Vagina (tissue), 2 donors: ENCODE data around the gene AKAP1. TPM values are rescaled to one million over a fixed set of nuclear protein-coding genes. Genes with fewer than 3 reads are reported as not detected.

Source experiments
- DNase-seq, 2 donors: peaks; one replicate each; pipeline ENCODE4 v3.0.0-alpha.2; 2017; ENCODE audit errors: extremely low spot score in 2 of 2
- H3K27ac ChIP-seq: fragments of 200-600 bp; sonication (generic); one replicate; pipeline ENCODE4 v1.5.1; 2019
- H3K27me3 ChIP-seq: fragments of 200-600 bp; sonication (generic); one replicate; pipeline ENCODE4 v1.5.1; 2019
- H3K36me3 ChIP-seq, 2 donors: fragments of 200-600 bp; sonication (generic); one replicate each; pipeline ENCODE4 v1.5.1; 2017 to 2019
- H3K4me1 ChIP-seq: fragments of 200-600 bp; sonication (generic); one replicate; pipeline ENCODE4 v1.5.1; 2019
- H3K4me3 ChIP-seq, 2 donors: fragments of 200-600 bp; sonication (generic); 1 replicate in 1 of 2; 2 replicates in 1 of 2; pipeline ENCODE4 v1.5.1; 2016 to 2019
- H3K9me3 ChIP-seq: fragments of 200-600 bp; sonication (generic); one replicate; pipeline ENCODE4 v1.5.1; 2019
- CTCF ChIP-seq, 3 experiments: fragments of 450-650 bp in 2 of 3; fragments of 200-600 bp in 1 of 3; sonication (generic) in 1 of 3; IDR thresholded peaks; one replicate each; pipeline ENCODE4 v1.5.1; 2017 to 2019; ENCODE audit warnings: antibody characterized with exemption in 3 of 3, mild to moderate bottlenecking in 2 of 3, moderate library complexity in 2 of 3
- POLR2A ChIP-seq, 2 donors: fragments of 450-650 bp; IDR thresholded peaks; one replicate each; pipeline ENCODE4 v1.6.1; 2017; ENCODE audit warnings: antibody characterized with exemption in 2 of 2, mild to moderate bottlenecking in 2 of 2, moderate library complexity in 2 of 2
- POLR2AphosphoS5 ChIP-seq, 2 donors: sonication (generic); formaldehyde crosslinking; IDR thresholded peaks; one replicate each; pipeline ENCODE4 v1.9.0; 2017; ENCODE audit warnings: antibody characterized with exemption in 2 of 2, mild to moderate bottlenecking in 2 of 2, low read depth in 1 of 2; ENCODE audit not compliant: insufficient read depth in 1 of 2
- intact Hi-C: fragments of 100-400 bp; cut with DNase I; formaldehyde crosslinking; loops from one replicate; pipeline ENCODE4 v1.15.1; 2023
- total RNA-seq: library from RNA; depleted of rRNA; stranded (reverse); fragments of >200 nt; gene quantifications from one replicate; pipeline ENCODE4 v1.2.3, GENCODE V29; 2016

Gene AKAP1
- total RNA-seq, 1 donor from 2014 or later: 94.3 TPM

GRCh38 chr17:57115916-57116315, 30.9 kb downstream of the AKAP1 start:
- H3K36me3 ChIP-seq: peaks cover 6 to 64% of the 10 kb centered on the region in 2 donors

DNA sequence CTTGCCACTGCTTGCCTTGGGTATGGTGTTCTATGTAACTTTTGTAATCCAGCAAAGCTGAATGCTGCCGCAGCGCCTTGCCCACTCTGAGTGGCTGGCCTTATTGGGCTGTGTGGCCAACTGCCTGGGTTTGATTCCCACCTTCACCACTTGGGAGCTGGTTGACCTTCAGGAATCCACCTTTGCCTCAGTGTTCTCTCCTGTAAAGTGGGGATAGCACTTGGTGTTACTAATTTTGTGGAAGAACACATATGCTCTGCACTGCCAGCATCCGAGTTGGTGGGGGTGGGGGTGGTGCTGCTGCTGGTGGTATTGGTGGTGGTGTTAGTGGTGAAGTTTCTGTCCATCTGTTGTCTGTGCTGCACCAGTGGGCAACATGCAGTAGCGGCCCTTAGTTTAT, 32.8 kb downstream of the AKAP1 start:
- Histone ChIP-seq H3K4me3 (no peak overlapping the region), H3K36me3 (peaks cover 6 to 68% of the 10 kb centered on the region in 2 donors), H3K4me1 (no peaks in the 10 kb centered on the region), H3K27me3 (no peaks in the 10 kb centered on the region), H3K27ac (no peak overlapping the region), H3K9me3 (no peaks in the 10 kb centered on the region)
- no peak for TF ChIP-seq POLR2A (IDR thresholded peaks at IDR 0.05)
- TF ChIP-seq CTCF (IDR thresholded peaks at IDR 0.05): no peak
- TF ChIP-seq POLR2AphosphoS5 (IDR thresholded peaks at IDR 0.05; ENCODE audit: insufficient read depth in 1 of 2, low read depth in 1 of 2): no peak
- DNase-seq: no peak
- intact Hi-C loops: loop anchor here (10.0 kb wide), 2 partner anchors 113 to 417 kb away; no protein-coding TSS in a partner anchor

More at GRCh38 chr17:57115916-57116315, 30.9 kb downstream of the AKAP1 start:
- no peak overlapping the region for H3K4me3 ChIP-seq
- no peaks in the 10 kb centered on the region for H3K9me3 ChIP-seq
- no peak for TF ChIP-seq CTCF (IDR thresholded peaks at IDR 0.05)
- TF ChIP-seq POLR2AphosphoS5 (IDR thresholded peaks at IDR 0.05; ENCODE audit: insufficient read depth in 1 of 2, low read depth in 1 of 2): no peak
- TF ChIP-seq POLR2A (IDR thresholded peaks at IDR 0.05): no peak
- peaks cover under 1% of the 10 kb centered on the region for H3K4me1 ChIP-seq
- H3K27ac ChIP-seq: no peak overlapping the region
- no peak for DNase-seq
- intact Hi-C loops: loop anchor here (10.0 kb wide), 2 partner anchors 111 to 419 kb away; no protein-coding TSS in a partner anchor
- no peaks in the 10 kb centered on the region for H3K27me3 ChIP-seq

DNA sequence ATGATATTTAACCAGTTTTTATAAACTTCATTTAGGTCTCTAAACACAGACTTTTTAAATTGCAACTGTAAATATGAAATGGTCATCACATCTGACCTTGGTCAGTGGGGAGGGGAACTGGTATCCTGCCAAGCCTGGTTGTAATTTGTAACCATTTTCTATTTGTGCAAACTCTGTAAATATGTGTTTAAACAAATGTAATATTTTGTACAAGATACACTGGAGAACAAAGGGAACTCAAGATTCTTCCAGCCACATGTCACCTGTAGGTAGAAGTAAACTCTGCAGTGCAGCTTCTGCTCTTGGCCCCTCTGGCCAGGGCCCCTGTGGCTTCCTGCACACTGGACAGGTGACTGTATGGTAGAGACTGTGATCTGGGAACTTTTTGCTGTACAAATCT, 35.8 kb downstream of the AKAP1 start:
- intact Hi-C loops: no loop called here
- H3K4me3 ChIP-seq: no peak overlapping the region
- H3K4me1 ChIP-seq: no peaks in the 10 kb centered on the region
- H3K27ac ChIP-seq: no peak overlapping the region
- no peak for DNase-seq
- no peaks in the 10 kb centered on the region for H3K9me3 ChIP-seq
- H3K27me3 ChIP-seq: no peaks in the 10 kb centered on the region
- peaks cover 6 to 58% of the 10 kb centered on the region in 2 donors for H3K36me3 ChIP-seq
- TF ChIP-seq CTCF (IDR thresholded peaks at IDR 0.05) (no peak), POLR2AphosphoS5 (IDR thresholded peaks at IDR 0.05; ENCODE audit: insufficient read depth in 1 of 2, low read depth in 1 of 2) (no peak), POLR2A (IDR thresholded peaks at IDR 0.05) (no peak)

- Histone ChIP-seq H3K27me3 (no peaks in the 10 kb centered on the region), H3K4me3 (no peak overlapping the region), H3K36me3 (peaks cover 6 to 52% of the 10 kb centered on the region in 2 donors), H3K4me1 (no peaks in the 10 kb centered on the region), H3K9me3 (no peaks in the 10 kb centered on the region), H3K27ac (no peak overlapping the region)
- no peak for DNase-seq
- TF ChIP-seq POLR2A (IDR thresholded peaks at IDR 0.05): no peak
- no peak for TF ChIP-seq POLR2AphosphoS5 (IDR thresholded peaks at IDR 0.05; ENCODE audit: insufficient read depth in 1 of 2, low read depth in 1 of 2)
- no peak for TF ChIP-seq CTCF (IDR thresholded peaks at IDR 0.05)
- intact Hi-C loops: no loop called here
These were observed 36.4 kb downstream of the AKAP1 start for GRCh38 chr17:57121308-57122042.

DNA sequence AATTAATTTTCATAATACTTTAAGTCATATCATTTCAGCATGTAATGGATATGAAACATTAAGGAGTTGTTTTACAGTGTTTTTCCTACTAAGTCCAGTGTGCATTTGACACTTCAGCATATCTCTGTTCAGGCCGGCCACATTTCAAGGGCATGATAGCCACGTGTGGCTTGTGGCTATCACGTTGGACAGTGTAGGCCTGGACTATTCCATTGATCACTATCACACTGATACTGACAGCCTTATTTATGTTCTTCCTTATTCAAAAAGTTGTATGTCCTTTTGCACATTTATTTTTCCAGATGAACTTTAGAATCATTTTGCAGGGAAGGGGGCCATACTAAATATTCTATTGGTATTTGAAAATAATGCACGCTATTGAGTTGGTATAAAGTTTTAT, 39.0 kb downstream of the AKAP1 start:
- Histone ChIP-seq H3K4me3 (no peak overlapping the region), H3K4me1 (no peaks in the 10 kb centered on the region), H3K36me3 (peaks cover 2 to 28% of the 10 kb centered on the region in 2 donors), H3K27me3 (no peaks in the 10 kb centered on the region), H3K9me3 (no peaks in the 10 kb centered on the region), H3K27ac (no peak overlapping the region)
- intact Hi-C loops: no loop called here
- DNase-seq: no peak
- no peak for TF ChIP-seq POLR2A (IDR thresholded peaks at IDR 0.05)
- TF ChIP-seq POLR2AphosphoS5 (IDR thresholded peaks at IDR 0.05; ENCODE audit: insufficient read depth in 1 of 2, low read depth in 1 of 2): no peak
- TF ChIP-seq CTCF (IDR thresholded peaks at IDR 0.05): no peak
